ENCODE measurements around the gene LCN9.

The LCN9 gene

DNA sequence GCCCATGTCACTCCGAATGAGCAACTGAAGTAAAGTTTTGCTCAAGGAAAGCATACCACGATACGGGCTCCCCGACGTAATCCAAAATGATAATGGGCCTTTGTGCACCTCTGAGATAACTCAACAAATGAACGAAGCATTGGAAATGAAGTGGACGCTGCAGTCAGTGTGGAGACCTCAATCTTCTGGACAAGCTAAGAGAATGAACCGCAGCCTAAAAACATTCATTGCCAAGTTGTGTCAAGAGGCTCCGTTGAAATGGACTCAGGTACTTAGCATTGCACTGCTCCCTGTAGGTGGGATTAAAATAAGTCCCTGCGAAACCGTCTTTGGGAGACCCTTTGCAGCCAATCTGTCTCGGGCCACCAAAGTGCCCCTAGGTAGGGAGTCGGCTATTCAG is 3.9 kb upstream of the LCN9 start:
- no peak for DNase-seq (ENCODE audit: low spot score)
- in situ Hi-C loops (cut with MboI; ENCODE audit: low pct_unique_long_range_greater_than_20kb, low sequenced_read_pairs, unreplicated experiment): no loop called here
- TF ChIP-seq, protein P1, sequence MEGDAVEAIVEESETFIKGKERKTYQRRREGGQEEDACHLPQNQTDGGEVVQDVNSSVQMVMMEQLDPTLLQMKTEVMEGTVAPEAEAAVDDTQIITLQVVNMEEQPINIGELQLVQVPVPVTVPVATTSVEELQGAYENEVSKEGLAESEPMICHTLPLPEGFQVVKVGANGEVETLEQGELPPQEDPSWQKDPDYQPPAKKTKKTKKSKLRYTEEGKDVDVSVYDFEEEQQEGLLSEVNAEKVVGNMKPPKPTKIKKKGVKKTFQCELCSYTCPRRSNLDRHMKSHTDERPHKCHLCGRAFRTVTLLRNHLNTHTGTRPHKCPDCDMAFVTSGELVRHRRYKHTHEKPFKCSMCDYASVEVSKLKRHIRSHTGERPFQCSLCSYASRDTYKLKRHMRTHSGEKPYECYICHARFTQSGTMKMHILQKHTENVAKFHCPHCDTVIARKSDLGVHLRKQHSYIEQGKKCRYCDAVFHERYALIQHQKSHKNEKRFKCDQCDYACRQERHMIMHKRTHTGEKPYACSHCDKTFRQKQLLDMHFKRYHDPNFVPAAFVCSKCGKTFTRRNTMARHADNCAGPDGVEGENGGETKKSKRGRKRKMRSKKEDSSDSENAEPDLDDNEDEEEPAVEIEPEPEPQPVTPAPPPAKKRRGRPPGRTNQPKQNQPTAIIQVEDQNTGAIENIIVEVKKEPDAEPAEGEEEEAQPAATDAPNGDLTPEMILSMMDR (IDR thresholded peaks at IDR 0.05; ENCODE audit: extremely low read depth, insufficient read depth, missing control alignments): no peak

- DNase-seq (ENCODE audit: low spot score): no peak
- in situ Hi-C loops (cut with MboI; ENCODE audit: low pct_unique_long_range_greater_than_20kb, low sequenced_read_pairs, unreplicated experiment): no loop called here
- TF ChIP-seq, protein P1 (IDR thresholded peaks at IDR 0.05; ENCODE audit: extremely low read depth, insufficient read depth, missing control alignments): no peak
Measured at GRCh38 chr9:135660407-135660806, 2.7 kb upstream of the LCN9 start.

DNA sequence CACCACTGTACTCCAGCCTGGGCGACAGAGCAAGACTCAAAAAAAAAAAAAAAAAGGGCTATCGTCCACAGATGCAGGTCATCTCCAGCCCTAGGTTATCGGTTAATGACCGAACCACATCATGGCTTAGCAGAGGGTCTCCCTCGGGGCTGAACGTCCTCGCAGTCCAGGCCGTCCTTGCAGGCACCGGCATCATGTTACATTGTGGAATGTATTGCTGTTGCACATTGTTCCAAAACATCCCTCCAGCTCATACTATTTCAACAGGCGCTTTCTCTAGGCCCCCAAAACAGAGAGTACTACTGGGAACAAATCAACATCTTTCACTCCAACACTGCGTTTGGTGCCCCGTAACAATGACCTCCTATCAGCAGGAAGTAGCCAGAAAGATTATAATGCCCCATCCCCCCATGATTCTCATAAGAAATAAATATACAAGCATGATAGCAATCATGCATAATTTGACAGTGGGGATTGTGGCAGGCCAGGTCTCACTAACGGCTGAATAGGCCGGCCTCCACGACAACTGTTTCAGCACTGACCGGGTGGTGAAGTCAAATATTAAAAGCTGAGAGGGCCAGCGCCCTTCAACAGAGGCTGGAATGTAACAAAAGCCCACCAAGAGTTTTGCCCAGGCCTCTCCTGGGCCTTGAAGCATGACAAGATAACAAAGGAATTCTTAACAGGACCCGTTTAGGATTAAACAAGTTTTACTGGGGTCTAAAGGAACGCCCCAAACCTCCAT is 1.1 kb upstream of the LCN9 start:
- TF ChIP-seq, protein P1 (IDR thresholded peaks at IDR 0.05; ENCODE audit: extremely low read depth, insufficient read depth, missing control alignments): no peak
- in situ Hi-C loops (cut with MboI; ENCODE audit: low pct_unique_long_range_greater_than_20kb, low sequenced_read_pairs, unreplicated experiment): no loop called here
- DNase-seq (ENCODE audit: low spot score): no peak

- TF ChIP-seq, protein P1 (IDR thresholded peaks at IDR 0.05; ENCODE audit: extremely low read depth, insufficient read depth, missing control alignments): no peak
- in situ Hi-C loops (cut with MboI; ENCODE audit: low pct_unique_long_range_greater_than_20kb, low sequenced_read_pairs, unreplicated experiment): no loop called here
- DNase-seq (ENCODE audit: low spot score): no peak
Measured at GRCh38 chr9:135663451-135663770, 302 bp downstream of the LCN9 start.

DNA sequence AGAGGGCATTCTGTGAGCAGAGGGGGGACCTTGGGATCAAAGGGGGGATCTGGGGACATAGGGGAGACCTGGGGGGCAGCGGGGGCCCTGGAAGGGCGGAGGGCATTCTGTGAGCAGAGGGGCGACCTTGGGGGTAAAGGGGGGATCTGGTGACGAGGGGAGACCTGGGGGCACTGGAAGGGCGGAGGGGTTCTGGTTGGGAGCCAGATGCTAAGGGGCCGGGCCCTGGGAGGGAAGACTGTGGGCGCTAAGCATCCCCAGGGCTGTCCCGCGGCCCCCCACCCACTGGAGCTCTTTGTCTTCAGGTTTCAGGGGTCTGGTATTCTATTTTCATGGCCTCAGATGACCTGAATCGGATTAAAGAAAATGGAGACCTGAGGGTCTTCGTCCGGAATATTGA is 748 bp downstream of the LCN9 start:
- TF ChIP-seq, protein P1 (IDR thresholded peaks at IDR 0.05; ENCODE audit: extremely low read depth, insufficient read depth, missing control alignments): no peak
- in situ Hi-C loops (cut with MboI; ENCODE audit: low pct_unique_long_range_greater_than_20kb, low sequenced_read_pairs, unreplicated experiment): no loop called here
- no peak for DNase-seq (ENCODE audit: low spot score)

GRCh38 chr9:135664266-135664665 is 1.2 kb downstream of the LCN9 start:
- no peak for DNase-seq (ENCODE audit: low spot score)
- in situ Hi-C loops (cut with MboI; ENCODE audit: low pct_unique_long_range_greater_than_20kb, low sequenced_read_pairs, unreplicated experiment): no loop called here
- TF ChIP-seq, protein P1 (IDR thresholded peaks at IDR 0.05; ENCODE audit: extremely low read depth, insufficient read depth, missing control alignments): no peak

Data from GM13977 (cell line).